Amniotic stem cell (primary cell): ENCODE results near the gene ZNF124.
"Not testable (repeated sequence)": the region's sequence is repeated elsewhere in the genome, so short reads cannot be mapped to it uniquely, and the experiment has no call there.

Experiments used
- DNase-seq: peaks from one replicate; lab custom pipeline; 2025; lab: John Stamatoyannopoulos, UW

Gene ZNF124

GRCh38 chr1:247171443-247171842 lies 377 bp downstream of the ZNF124 start:
- DNase-seq: not testable (repeated sequence)

DNA sequence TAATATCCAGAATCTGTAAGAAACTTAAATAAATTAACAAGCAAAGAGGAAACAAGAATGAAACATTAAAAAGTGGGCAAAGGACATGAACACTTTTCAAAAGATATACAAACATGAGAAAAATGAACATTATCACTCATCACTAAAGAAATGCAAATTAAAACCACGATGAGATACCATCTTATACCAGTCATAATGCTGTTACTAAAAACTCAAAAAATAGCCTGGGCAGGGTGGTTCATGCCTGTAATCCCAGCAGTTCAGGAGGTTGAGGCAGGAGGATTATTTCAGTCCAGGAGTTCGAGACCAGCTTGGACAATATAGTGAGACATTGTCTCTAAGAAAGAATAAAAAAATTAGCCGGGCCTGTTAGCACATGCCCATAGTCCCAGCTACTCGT lies 6.1 kb downstream of the ZNF124 start:
- no peak for DNase-seq

GRCh38 chr1:247164694-247165093 lies 7.1 kb downstream of the ZNF124 start:
- DNase-seq: no peak

DNA sequence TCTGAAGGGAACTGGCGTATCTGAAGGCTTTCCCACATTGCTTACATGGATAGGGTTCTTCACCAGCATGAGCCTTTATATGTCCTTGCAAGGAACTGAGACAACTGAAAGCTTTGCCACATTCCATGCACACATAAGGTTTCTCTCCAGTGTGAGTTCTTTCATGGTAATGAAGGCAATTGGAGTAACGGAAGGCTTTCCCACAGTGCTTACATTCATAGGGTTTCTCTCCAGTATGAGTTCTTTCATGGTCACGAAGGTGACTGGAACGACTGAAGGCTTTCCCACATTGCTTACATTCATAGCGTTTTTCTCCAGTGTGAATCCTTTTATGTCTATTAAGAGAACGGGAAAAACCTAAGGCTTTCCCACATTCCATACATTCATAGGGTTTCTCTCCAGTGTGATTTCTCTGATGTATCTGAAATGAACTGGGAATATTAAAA lies 15.0 kb downstream of the ZNF124 start:
- no peak for DNase-seq

- no peak for DNase-seq
Observed at GRCh38 chr1:247147781-247148180, 24.0 kb downstream of the ZNF124 start.

DNA sequence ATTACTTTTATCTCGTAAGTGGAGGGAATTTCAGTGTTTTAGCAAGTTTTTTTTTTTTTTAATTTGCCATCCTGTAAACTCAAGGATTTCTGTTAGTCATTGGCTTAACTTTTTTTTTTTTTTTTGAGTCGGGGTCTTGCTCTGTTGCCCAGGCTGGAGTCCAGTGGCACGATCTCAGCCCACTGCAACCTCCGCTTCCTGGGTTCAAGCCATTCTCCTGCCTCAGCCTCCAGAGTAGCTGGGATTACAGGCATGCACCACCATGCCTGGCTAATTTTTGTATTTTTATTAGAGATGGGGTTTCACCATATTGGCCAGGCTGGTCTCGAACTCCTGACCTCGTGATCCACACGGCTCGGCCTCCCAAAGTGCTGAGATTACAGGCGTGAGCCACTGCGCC lies 24.7 kb downstream of the ZNF124 start:
- DNase-seq: not testable (repeated sequence)

DNA sequence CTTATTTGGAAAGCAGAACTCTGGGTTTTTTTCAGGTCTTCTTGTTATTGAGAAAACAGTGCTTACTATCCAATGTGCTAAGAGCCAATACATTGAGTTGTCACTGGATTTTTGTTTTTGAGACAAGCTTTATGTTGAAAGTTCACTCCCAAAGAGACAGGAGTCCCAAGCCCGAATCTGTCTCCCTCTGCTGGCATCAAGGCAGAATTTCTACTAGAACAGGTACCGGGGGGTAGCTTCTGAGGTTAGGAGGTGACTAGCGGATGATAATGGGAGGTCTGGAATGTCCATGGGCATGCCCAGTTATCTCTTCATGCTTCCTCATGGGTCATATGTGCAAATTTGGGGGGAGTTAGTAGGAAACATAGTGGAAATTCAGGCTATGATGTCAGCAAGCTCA lies 25.1 kb downstream of the ZNF124 start:
- DNase-seq: no peak

DNA sequence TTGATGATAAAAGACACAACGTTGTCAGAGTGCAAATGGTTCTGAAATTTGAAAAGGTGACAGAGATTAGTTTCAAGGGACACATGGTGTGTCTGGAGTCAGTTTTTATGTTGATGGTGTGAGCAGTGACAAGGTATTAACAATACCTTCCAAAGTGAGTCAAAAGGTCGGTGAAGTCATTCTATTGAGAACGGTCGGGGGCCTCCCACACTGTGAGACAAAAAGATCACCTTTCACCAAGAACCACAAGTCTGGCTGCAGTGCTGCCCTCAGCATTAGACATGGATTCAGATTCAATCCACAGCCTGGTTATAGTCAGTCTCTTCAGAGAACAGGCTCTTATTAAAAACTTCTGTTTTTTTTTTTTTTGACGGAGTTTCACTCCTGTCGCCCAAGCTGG lies 26.5 kb downstream of the ZNF124 start:
- DNase-seq: no peak

DNA sequence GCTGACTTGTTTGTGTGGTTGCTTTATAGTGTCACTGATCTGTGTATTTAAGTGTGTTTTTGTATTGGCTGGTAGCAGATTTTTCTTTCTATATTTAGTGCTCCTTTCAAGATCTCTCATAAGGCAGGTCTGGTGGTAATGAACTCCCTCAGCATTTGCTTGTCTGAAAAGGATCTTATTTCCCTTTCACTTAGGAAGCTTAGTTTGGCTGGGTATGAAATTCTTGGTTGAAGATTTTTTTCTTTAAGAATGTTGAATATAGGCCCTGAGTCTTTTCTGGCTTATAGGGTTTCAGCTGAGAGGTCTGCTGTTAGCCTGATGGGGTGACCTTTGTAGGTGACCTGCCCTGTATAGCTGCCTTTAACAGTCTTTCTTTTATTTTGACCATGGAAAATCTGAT lies 32.3 kb downstream of the ZNF124 start:
- DNase-seq: not testable (repeated sequence)

- no peak for DNase-seq
Observed at GRCh38 chr1:247131236-247131635, 40.6 kb downstream of the ZNF124 start.

DNA sequence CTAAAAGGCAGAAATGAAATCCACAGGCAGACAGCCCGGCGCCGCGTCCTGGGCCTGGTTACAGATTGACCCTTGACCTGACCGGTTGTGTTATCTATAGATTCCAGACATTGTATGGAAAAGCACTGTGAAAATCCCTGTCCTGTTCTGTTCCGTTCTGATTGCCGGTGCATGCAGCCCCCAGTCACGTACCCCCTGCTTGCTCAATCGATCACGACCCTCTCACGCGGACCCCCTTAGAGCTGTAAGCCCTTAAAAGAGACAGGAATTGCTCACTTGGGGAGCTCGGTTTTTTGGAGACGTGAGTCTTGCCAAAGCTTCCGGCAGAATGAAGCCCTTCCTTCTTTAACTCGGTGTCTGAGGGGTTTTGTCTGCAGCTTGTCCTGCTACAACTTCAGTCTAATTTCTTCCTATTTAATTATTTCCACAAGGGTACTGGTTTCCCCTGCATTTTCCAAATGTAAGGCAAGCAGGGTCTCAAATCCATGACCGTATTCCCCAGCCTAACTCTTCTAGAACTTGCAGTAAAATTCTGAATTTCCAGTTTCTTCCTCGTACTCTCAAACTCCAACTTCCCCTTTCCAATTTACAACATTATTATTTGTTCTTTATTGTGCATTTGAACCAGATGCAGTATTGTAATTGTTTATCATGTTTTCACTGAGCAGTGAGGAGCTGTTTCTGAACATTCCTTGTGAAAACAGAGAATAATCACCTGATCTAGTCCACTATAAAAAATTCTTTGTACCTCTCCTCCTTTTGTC lies 44.1 kb downstream of the ZNF124 start:
- DNase-seq: not testable (repeated sequence)

- DNase-seq: not testable (repeated sequence)
Observed at GRCh38 chr1:247126601-247127000, 45.2 kb downstream of the ZNF124 start.

GRCh38 chr1:247126166-247126565 lies 45.7 kb downstream of the ZNF124 start:
- DNase-seq: not testable (repeated sequence)

DNA sequence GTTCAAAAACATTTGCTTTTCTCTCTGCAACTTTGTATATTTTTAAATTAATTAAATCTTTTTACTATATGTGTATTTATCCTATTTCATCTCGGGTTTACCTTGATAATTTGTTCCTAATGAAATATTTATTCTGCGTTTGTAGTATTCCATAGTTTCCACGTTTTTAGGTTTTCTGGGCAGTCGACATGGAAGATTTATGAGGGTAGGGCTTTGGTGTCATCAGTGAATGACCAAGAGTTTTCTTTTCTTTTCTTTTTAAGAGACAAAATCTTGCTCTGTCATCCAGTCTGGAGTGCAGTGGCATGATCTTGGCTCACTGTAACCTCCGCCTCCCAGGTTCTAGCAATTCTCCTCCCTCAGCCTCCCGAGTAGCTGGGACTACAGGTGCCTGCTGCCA lies 50.4 kb downstream of the ZNF124 start:
- DNase-seq: no peak

DNA sequence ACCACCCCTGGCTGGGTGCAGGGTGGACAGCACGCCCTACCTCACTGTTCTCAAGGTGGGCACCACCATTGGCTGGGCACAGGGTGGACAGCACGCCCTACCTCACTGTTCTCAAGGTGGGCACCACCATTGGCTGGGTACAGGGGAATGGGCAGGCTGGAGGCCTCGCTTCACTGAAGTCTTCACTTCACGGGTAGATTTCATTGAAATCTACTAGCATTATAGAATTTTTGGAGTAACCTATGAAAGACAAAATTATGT lies 51.5 kb downstream of the ZNF124 start:
- not testable (repeated sequence) for DNase-seq

DNA sequence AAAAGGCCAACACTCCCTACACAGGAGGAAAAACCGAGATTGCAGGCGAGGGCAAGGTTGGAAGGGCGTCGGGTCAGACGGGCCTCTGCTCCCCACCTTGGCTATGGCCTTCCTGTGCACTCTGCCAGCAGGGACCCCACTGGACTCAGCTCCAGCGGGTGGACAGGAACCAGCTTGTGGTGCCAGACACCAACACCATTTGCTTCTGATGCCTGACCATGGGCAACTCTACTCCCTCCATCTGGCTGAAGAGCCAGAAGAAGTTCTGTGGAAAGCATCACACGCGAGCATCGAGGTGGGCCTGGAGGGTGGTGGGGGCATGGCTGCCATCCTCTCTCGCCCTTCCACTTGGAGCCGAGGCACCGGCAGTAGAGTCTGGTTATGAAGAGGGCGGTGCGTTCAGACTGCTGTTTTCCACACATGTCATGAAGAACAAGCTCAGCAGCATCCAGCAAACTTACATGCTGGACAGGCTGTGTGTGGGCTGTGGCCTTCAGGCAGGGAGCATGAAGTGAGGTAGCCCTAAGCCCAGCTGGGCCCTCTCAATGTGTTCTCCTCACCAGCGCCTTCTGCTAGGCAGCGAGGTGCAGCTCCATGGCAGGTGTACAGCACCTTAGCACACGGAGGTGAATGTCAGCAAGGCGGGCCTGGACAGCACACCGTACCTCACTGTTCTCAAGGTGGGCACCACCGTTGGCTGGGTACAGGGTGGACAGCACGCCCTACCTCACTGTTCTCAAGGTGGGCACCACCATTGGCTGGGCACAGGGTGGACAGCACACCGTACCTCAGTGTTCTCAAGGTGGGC lies 52.0 kb downstream of the ZNF124 start:
- no peak for DNase-seq

GRCh38 chr1:247118946-247119446 lies 52.8 kb downstream of the ZNF124 start:
- no peak for DNase-seq

GRCh38 chr1:247115545-247115944 lies 56.3 kb downstream of the ZNF124 start:
- DNase-seq: no peak

GRCh38 chr1:247115141-247115510 lies 56.7 kb downstream of the ZNF124 start:
- DNase-seq: no peak

GRCh38 chr1:247114351-247115140 lies 57.3 kb downstream of the ZNF124 start:
- no peak for DNase-seq

- no peak for DNase-seq
Observed at GRCh38 chr1:247113733-247114271, 58.0 kb downstream of the ZNF124 start.

GRCh38 chr1:247113094-247113497 lies 58.7 kb downstream of the ZNF124 start:
- DNase-seq: no peak

- DNase-seq: no peak
Observed at GRCh38 chr1:247112479-247112781, 59.4 kb downstream of the ZNF124 start.
